Measurements from ENCODE around the gene PTPN3.

PTPN3 gene

GRCh38 chr9:109471475-109472393 lies 26.4 kb downstream of the PTPN3 start:
- no peak for DNase-seq (ENCODE audit: low read depth)
- H3K4me3 ChIP-seq (ENCODE audit: low read depth, low read length), result no peak overlapping the region
- no peak for TF ChIP-seq CTCF (IDR thresholded peaks at IDR 0.05; ENCODE audit: insufficient read depth, low read depth, low read length, missing control alignments)

GRCh38 chr9:109469646-109470358 lies 28.3 kb downstream of the PTPN3 start:
- peak; percentile 87 for DNase-seq (ENCODE audit: low read depth)
- peak; percentile 96 for TF ChIP-seq CTCF (IDR thresholded peaks at IDR 0.05; ENCODE audit: insufficient read depth, low read depth, low read length, missing control alignments)
- H3K4me3 ChIP-seq (ENCODE audit: low read depth, low read length), result no peak overlapping the region

DNA sequence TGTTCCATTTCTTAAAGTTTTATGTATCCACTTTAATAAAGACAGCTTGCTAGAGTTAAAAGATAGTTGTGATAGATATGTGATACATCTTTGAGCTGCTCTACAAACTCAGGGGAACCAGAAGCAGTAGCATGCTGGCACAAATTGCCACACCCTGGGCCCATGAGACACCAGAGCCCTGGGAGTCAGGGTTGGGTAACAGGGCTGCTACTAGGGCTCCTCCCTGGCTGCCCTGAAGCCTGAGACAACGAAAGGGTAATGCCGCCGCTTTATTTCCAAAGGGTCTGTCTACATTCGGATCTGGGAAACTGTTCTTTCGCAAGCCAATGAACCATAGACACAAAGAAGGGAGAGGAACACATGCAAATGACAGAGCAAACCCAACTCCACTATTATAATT lies 29.2 kb downstream of the PTPN3 start:
- DNase-seq (ENCODE audit: low read depth), result no peak
- TF ChIP-seq CTCF (IDR thresholded peaks at IDR 0.05; ENCODE audit: insufficient read depth, low read depth, low read length, missing control alignments), result no peak
- H3K4me3 ChIP-seq (ENCODE audit: low read depth, low read length), result no peak overlapping the region

DNA sequence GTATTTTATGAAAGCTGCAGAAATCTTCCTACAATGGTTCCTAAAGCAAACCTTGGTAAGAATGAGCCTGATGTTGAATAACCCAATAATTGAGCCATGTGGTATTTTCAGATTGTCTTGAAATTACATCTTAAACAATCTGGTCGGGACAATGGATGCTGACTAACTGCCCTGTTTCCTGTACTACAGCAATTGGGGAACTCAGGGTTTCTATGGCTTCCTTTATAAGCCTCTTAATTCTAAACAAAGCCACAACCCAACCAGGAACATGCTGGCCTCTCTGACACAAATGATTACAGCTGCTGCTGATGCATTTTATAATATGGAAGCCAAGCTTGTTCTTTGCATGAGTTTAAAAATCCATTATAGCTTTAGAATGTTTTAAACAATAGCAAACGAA lies 30.2 kb downstream of the PTPN3 start:
- DNase-seq (ENCODE audit: low read depth), result peak; percentile 35
- TF ChIP-seq CTCF (IDR thresholded peaks at IDR 0.05; ENCODE audit: insufficient read depth, low read depth, low read length, missing control alignments), result no peak
- H3K4me3 ChIP-seq (ENCODE audit: low read depth, low read length), result no peak overlapping the region

GRCh38 chr9:109466623-109467590 lies 31.2 kb downstream of the PTPN3 start:
- DNase-seq (ENCODE audit: low read depth), result peak; percentile 10
- no peak for TF ChIP-seq CTCF (IDR thresholded peaks at IDR 0.05; ENCODE audit: insufficient read depth, low read depth, low read length, missing control alignments)
- no peak overlapping the region for H3K4me3 ChIP-seq (ENCODE audit: low read depth, low read length)

- no peak overlapping the region for H3K4me3 ChIP-seq (ENCODE audit: low read depth, low read length)
- no peak for TF ChIP-seq CTCF (IDR thresholded peaks at IDR 0.05; ENCODE audit: insufficient read depth, low read depth, low read length, missing control alignments)
- peak; percentile 55 for DNase-seq (ENCODE audit: low read depth)
These were observed 34.0 kb downstream of the PTPN3 start for GRCh38 chr9:109463924-109464625.
